Endothelial cell of umbilical vein (primary cell): ENCODE data around the gene UBE2D2. TPM values are rescaled to one million over a fixed set of nuclear protein-coding genes. Genes with fewer than 3 reads are reported as not detected.
"Not testable (repeated sequence)": the region's sequence is repeated elsewhere in the genome, so short reads cannot be mapped to it uniquely, and the experiment has no call there.

Experiments
- BruUV-seq: library from RNA; stranded (reverse); fragments of 400-500 nt; replicated peaks from 2 replicates; lab custom pipeline; 2021; lab: Mats Ljungman, UMichigan
- CTCF ChIA-PET: fragments of 300-600, 350-600 bp; sonication (Branson Sonifier 250); formaldehyde crosslinking; loops from one replicate; lab custom pipeline; 2021; ENCODE audit warnings: antibody characterized with exemption, inconsistent platforms; lab: Charles Lee
- POLR2A ChIA-PET: fragments of 300-600, 350-600 bp; sonication (Branson Sonifier 250); formaldehyde crosslinking; loops from one replicate; lab custom pipeline; 2021; ENCODE audit warnings: antibody characterized with exemption, inconsistent platforms; lab: Charles Lee
- DNase-seq: peaks from one replicate; pipeline ENCODE4 v3.0.0-alpha.2; 2011; ENCODE audit warnings: low read depth, low spot score
- FAIRE-seq: peaks from 2 replicates; lab custom pipeline; 2011; peaks lifted over from hg19 to GRCh38; lab: Jason Lieb, UNC
- H2AFZ ChIP-seq: 2 replicates; pipeline ENCODE4 v1.6.0; 2012; ENCODE audit warnings: low read depth, low read length, control low read depth, inconsistent platforms
- H3K27ac ChIP-seq: 2 replicates; pipeline ENCODE4 v1.5.1; 2011; ENCODE audit warnings: low read depth, mild to moderate bottlenecking, control low read depth, low read length, moderate library complexity; ENCODE audit not compliant: insufficient read depth
- H3K27me3 ChIP-seq, 2 experiments: 2 replicates each; pipeline versions ENCODE4 v1.6.0 to v1.6.1; 2011; ENCODE audit warnings: low read length in 2 of 2, mixed read lengths in 1 of 2; ENCODE audit not compliant: control insufficient read depth in 2 of 2, insufficient read depth in 2 of 2
- H3K36me3 ChIP-seq, 2 experiments: 2 replicates in 1 of 2; 3 replicates in 1 of 2; pipeline ENCODE4 v1.5.1; 2011; ENCODE audit warnings: low read length in 2 of 2, mild to moderate bottlenecking in 1 of 2, moderate library complexity in 1 of 2; ENCODE audit not compliant: control insufficient read depth in 2 of 2, insufficient read depth in 2 of 2; ENCODE audit errors: extremely low read depth in 1 of 2
- H3K4me1 ChIP-seq: 3 replicates; pipeline ENCODE4 v1.5.1; 2011; ENCODE audit warnings: mild to moderate bottlenecking, low read length; ENCODE audit not compliant: control insufficient read depth, insufficient read depth; ENCODE audit errors: extremely low read depth
- H3K4me2 ChIP-seq: 2 replicates; pipeline ENCODE4 v1.6.1; 2011; ENCODE audit warnings: low read length, control low read depth, mixed read lengths; ENCODE audit not compliant: insufficient read depth
- H3K4me3 ChIP-seq, 3 experiments: fragments of 200-600 bp in 1 of 3; sonication (generic), shearing (Covaris generic) in 1 of 3; replicated peaks in 1 of 3; 2 replicates each; pipeline ENCODE4 v1.5.1; 2011 to 2016; ENCODE audit warnings: control low read depth in 3 of 3, low read length in 3 of 3, mild to moderate bottlenecking in 2 of 3, inconsistent platforms in 1 of 3, low read depth in 1 of 3, moderate library complexity in 1 of 3; ENCODE audit not compliant: insufficient read depth in 1 of 3
- H3K79me2 ChIP-seq: 2 replicates; pipeline ENCODE4 v1.6.0; 2012; ENCODE audit warnings: low read length, inconsistent platforms; ENCODE audit not compliant: control insufficient read depth, insufficient read depth
- H3K9ac ChIP-seq: replicated peaks from 2 replicates; pipeline ENCODE3; 2011; ENCODE audit warnings: low read length, control low read depth; ENCODE audit not compliant: insufficient read depth; ENCODE audit errors: extremely low read depth
- H3K9me1 ChIP-seq: replicated peaks from 3 replicates; pipeline ENCODE4 v1.6.0; 2011; ENCODE audit warnings: mild to moderate bottlenecking, low read length; ENCODE audit not compliant: control insufficient read depth, insufficient read depth; ENCODE audit errors: extremely low read depth
- H3K9me3 ChIP-seq: replicated peaks from 2 replicates; pipeline ENCODE4 v1.5.1; 2012; ENCODE audit warnings: low read length, inconsistent platforms; ENCODE audit not compliant: control insufficient read depth, insufficient read depth
- H4K20me1 ChIP-seq: replicated peaks from 2 replicates; pipeline ENCODE3; 2011; ENCODE audit warnings: mild to moderate bottlenecking, low read length; ENCODE audit not compliant: control insufficient read depth, insufficient read depth; ENCODE audit errors: extremely low read depth
- GATA2 ChIP-seq: IDR thresholded peaks from 2 replicates; pipeline ENCODE4 v1.7.0; 2011; ENCODE audit warnings: low read depth, mild to moderate bottlenecking, moderate library complexity, mixed read lengths, low read length; ENCODE audit not compliant: insufficient read length, insufficient read depth
- dilution Hi-C: fragments of 300-500 bp; cut with MboI; formaldehyde crosslinking; loops from one replicate; pipeline ENCODE4 v1.15.0; 2019; ENCODE audit warnings: low sequenced_read_pairs; ENCODE audit not compliant: extremely low pct_ligation_motif_present
- intact Hi-C: fragments of 100-400 bp; cut with micrococcal nuclease; formaldehyde crosslinking; loops from one replicate; pipeline ENCODE4 v1.10.0; 2022
- polyA plus RNA-seq, 4 experiments: library from polyadenylated mRNA; depleted of rRNA in 3 of 4; stranded (reverse) in 3 of 4; unstranded in 1 of 4; fragments of >200 nt; gene quantifications; 2 replicates each; pipeline versions ENCODE4 v1.2.1 to v1.2.3, GENCODE V29; 2011 to 2012; ENCODE audit warnings: missing spikeins in 1 of 4
- total RNA-seq: library from RNA; stranded (reverse); gene quantifications from 2 replicates; pipeline ENCODE4 v1.2.3, GENCODE V29; 2021

Gene UBE2D2
- total and polyA plus RNA-seq, 2 donors (not counting 3 experiments of a cell fraction or from before 2014, with no cell fraction given), result 45.0 to 156 TPM

DNA sequence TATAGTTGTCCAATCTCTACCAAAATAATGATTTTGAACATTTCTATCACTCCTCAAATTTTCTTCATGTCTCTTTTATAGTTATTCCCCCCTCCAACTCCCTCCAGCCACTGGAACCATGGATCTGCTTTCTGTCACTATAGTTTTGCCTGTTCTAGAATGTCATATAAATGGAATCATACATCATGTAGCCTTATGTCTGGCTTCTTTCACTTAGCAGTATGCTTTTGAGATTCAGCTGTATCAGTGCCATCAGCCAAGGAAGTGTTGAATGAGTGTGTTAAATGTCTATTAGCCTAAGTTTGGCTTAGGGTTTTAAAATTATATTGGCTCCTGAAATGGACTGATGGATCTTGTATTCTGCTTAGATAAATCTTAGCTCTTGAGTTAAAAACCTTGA lies 36.0 kb downstream of the UBE2D2 start:
- FAIRE-seq, result no peak
- H3K36me3 ChIP-seq, result peaks cover 9 to 10% of the 10 kb centered on the region in 2 experiments
- H4K20me1 ChIP-seq, result peaks cover 12% of the 10 kb centered on the region
- dilution Hi-C loops (no loop called here), intact Hi-C loops (no loop called here)
- no peaks in the 10 kb centered on the region for H3K27me3 ChIP-seq
- peaks cover 79% of the 10 kb centered on the region for H3K79me2 ChIP-seq
- no peak overlapping the region for H2AFZ ChIP-seq
- POLR2A ChIA-PET, result no interaction called here
- H3K9me3 ChIP-seq, result no peaks in the 10 kb centered on the region
- H3K27ac ChIP-seq, result no peak overlapping the region
- no TSS peak for BruUV-seq
- H3K4me3 ChIP-seq, result no peak overlapping the region
- no peak for TF ChIP-seq GATA2
- peaks cover 8% of the 10 kb centered on the region for H3K4me1 ChIP-seq
- no peak overlapping the region for H3K9ac ChIP-seq
- DNase-seq, result no peak
- H3K9me1 ChIP-seq, result no peaks in the 10 kb centered on the region
- CTCF ChIA-PET, result interaction anchor here (1.9 kb wide), 1 partner anchor 175 kb away, joined by 8 read pairs; no protein-coding TSS in a partner anchor
- H3K4me2 ChIP-seq, result no peak overlapping the region

DNA sequence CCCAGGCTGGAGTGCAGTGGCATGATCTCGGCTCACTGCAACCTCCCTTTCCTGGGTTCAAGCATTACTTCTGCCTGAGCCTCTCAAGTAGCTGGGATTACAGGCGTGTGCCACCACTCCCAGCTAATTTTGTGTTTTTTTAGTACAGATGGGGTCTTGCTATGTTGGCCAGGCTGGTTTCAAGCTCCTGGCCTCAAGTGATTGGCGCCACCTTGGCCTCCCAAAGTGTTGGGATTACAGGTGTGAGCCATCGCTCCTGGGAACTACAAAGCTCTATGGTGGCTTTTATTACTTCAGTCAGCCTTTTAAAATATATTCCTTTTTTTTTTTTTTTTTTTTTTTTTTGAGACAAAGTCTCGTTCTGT lies 37.4 kb downstream of the UBE2D2 start:
- H3K27ac ChIP-seq, H3K9me3 ChIP-seq, H3K9ac ChIP-seq, H3K4me2 ChIP-seq, FAIRE-seq, DNase-seq, H3K4me1 ChIP-seq, intact Hi-C loops, H3K4me3 ChIP-seq, H3K9me1 ChIP-seq, BruUV-seq, H2AFZ ChIP-seq, H3K27me3 ChIP-seq, H3K36me3 ChIP-seq, dilution Hi-C loops: not testable (repeated sequence)
- CTCF ChIA-PET, result interaction anchor here (0.6 to 1.9 kb wide), 4 partner anchors 10 to 176 kb away, joined by 3 to 8 read pairs (median 4); no protein-coding TSS in a partner anchor
- peaks cover 70% of the 10 kb centered on the region for H3K79me2 ChIP-seq
- H4K20me1 ChIP-seq, result peaks cover 12% of the 10 kb centered on the region
- POLR2A ChIA-PET, result interaction anchor here (0.7 kb wide), 1 partner anchor 210 kb away, joined by 10 read pairs; no protein-coding TSS in a partner anchor
